AG09309 (cell line): ENCODE results near the gene C10orf90.
"Not testable (repeated sequence)": the region's sequence is repeated elsewhere in the genome, so short reads cannot be mapped to it uniquely, and the experiment has no call there.

Experiments used
- DNase-seq: peaks from one replicate; pipeline ENCODE4 v3.0.0-alpha.2; 2010; ENCODE audit warnings: low read depth
- H3K4me3 ChIP-seq: 2 replicates; pipeline ENCODE4 v1.5.1; 2011; ENCODE audit warnings: mild to moderate bottlenecking, low read depth, low read length, moderate library complexity; ENCODE audit not compliant: control insufficient read depth
- TF ChIP-seq, protein P1 (sequence below): IDR thresholded peaks from 2 replicates; pipeline ENCODE4 v1.5.1; 2011; ENCODE audit warnings: mild to moderate bottlenecking, low read depth, low read length, inconsistent platforms; ENCODE audit not compliant: insufficient read depth, control insufficient read depth; ENCODE audit errors: missing control alignments

Gene C10orf90

DNA sequence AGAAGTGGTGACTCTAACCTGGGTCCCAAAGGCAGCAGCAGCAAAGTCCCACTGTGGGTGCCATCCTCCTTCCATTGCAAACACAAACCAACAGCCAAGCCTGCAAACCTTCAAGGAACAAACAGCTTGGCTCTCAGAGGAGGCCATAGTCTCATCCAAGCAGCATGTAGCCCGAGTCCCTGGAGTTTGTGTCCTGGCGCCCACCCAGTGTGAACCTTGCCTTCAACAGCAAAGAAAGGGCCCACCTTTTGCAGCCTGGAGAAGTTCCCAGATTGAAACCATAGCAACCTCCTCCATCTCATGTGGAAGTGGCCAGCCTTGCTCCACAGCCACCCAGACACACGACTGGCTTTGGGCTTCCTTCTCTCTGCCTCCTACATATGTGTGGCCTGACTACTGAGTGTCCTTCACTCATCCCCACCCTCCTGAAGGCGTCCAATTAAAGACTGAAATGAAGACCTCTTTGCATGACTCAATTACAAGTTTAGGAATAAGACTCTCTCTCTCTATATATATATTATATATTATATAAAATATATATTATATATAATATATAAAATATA, 106.1 kb downstream of the C10orf90 start:
- DNase-seq: no peak
- TF ChIP-seq, protein P1, sequence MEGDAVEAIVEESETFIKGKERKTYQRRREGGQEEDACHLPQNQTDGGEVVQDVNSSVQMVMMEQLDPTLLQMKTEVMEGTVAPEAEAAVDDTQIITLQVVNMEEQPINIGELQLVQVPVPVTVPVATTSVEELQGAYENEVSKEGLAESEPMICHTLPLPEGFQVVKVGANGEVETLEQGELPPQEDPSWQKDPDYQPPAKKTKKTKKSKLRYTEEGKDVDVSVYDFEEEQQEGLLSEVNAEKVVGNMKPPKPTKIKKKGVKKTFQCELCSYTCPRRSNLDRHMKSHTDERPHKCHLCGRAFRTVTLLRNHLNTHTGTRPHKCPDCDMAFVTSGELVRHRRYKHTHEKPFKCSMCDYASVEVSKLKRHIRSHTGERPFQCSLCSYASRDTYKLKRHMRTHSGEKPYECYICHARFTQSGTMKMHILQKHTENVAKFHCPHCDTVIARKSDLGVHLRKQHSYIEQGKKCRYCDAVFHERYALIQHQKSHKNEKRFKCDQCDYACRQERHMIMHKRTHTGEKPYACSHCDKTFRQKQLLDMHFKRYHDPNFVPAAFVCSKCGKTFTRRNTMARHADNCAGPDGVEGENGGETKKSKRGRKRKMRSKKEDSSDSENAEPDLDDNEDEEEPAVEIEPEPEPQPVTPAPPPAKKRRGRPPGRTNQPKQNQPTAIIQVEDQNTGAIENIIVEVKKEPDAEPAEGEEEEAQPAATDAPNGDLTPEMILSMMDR: no peak
- H3K4me3 ChIP-seq: no peak overlapping the region

DNA sequence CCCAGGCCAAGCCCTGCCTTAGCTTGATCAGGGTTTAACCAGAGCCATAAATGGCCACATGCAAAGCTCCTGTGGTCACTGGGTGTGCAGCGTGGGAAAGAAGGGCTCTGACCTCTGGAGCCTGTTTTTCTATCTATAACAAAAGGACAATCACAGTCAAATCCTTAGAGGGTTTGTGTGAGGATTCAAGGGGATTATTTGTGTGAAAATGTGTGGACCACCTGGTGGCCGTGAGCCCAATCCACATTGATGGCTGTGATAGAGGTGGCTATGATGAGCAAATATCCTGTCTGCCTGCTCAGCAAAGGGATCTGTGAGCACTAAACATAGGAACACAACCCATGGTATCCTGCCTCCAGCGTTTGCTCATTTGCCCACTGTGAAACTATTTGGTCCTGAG, 107.1 kb downstream of the C10orf90 start:
- no peak for DNase-seq
- no peak overlapping the region for H3K4me3 ChIP-seq
- TF ChIP-seq, protein P1: no peak

DNA sequence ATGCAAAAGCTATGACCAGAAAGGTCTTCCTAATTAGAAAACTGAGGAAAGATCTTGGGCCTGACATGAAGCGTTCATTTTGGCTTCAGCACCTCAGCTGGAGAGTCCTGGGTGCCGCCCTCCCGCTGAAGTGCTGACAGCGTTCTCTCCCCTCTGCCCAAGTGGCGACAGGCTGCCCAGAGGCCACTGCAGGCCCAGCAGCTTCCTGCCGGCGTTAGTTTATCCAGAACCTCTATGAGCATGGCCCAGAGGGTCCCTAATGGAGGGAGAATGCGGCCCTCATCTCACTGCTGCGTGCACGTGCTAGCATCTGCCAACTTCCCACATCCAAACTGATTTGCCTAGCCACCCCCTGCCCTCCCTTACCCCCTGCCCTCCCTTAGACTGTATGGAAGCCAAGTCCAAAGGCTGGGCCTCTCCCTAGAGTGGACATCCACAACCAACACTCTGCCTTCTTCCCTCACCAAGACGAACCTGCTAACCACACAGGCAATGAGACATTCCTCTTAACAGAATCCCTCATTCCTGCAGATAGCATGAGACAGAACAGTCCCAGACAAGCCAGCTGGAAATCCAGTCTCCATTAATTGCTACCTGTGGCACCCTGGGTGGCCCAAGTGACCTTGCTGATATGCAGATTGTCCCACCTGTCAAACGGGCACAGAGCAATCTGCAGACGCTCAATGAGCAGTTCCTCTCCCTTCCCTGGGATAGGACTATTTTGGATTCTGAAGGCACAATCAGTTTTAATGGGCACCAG, 108.4 kb downstream of the C10orf90 start:
- TF ChIP-seq, protein P1: no peak
- DNase-seq: no peak
- no peak overlapping the region for H3K4me3 ChIP-seq

DNA sequence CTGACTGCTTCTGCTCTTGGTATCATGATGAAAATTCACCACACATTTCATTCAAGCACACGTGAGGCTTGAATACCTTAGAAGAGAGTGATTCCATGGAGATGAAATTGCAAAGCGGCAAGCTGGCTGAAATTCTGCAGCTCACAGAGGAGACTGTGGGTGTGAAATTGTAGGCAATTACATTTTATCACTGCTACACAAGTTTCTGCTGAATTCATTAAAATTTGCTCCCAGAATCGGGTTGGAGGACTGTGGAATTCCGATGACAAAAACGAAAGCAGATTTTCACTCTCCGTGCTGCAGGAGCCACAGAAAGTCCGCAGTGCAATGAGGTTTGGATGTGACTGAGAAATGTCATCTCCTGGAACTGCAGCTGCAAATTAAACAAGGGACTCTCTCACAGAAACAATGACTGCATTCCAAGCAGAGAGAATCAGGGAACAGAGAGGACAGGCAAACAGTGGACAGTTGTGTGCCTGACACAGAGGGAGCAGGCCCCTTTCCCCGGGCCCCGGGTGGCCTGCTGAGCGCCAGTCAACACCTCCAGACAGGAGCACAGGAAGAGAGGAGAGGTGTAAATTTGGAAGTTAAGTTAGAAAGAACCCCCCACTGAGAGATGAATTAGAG, 109.1 kb downstream of the C10orf90 start:
- DNase-seq: no peak
- peak overlapping the region; percentile 12; the same call in 1 of the 2 replicates for H3K4me3 ChIP-seq
- TF ChIP-seq, protein P1: no peak

DNA sequence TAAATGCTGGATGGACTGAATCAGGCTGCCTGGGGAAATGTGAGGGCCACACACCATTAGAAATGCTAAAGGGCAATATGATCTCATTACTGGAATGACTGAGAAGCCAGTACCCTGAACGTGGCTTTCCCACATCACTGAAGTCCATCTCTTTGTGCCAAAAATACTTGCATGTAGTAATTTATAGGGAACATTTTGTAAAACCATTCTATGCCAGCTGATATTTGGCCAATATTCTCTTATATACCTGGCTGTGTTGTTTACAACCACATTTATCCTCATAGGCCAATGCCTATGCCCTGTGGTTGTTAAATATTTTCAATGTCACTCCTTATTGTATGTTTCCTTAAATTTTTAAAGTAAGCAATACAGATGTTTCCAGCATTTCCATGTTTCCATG, 111.6 kb downstream of the C10orf90 start:
- TF ChIP-seq, protein P1: no peak
- H3K4me3 ChIP-seq: no peak overlapping the region
- DNase-seq: no peak

DNA sequence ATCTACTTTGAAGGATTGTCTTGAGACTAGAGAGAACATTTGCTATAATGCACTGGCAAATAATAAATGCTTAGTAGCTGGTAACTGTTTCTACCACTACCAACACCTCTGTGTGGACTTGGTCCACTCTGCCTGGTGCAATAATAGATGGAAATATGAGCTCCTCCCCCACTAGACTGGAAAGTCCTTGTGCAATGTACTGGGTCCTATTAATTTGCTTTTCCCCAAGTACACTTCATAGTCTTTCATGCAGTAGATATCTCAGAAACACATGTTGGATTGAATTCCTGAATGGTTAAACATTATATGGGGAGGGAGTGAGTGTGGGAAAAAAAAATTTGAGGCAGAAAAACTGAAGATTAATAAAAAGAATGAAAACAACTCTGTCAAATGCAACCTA, 119.3 kb downstream of the C10orf90 start:
- no peak overlapping the region for H3K4me3 ChIP-seq
- TF ChIP-seq, protein P1: no peak
- DNase-seq: no peak

DNA sequence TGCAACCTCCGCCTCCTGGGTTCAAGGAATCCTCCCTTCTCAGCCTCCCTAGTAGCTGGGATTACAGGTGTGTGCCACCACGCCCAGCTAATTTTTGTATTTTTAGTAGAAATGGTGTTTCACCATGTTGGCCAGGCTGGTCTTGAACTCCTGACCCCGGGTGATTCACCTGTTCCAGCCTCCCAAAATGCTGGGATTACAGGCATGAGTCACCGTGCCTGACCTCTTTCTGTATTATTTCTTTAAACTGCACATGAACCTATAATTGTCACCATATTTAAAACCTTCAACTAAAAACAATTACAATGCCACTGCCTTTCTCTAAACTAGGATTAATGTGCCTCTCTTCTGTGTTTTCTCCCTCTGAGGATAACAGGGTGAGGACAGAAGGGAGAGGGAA, 119.9 kb downstream of the C10orf90 start:
- H3K4me3 ChIP-seq, DNase-seq: not testable (repeated sequence)
